Measurements from ENCODE around the gene TSSC4.

TSSC4 gene

GRCh38 chr11:2450321-2451041 lies 49.9 kb downstream of the TSSC4 start:
- no peak for DNase-seq

- DNase-seq: no peak
Observed at GRCh38 chr11:2451336-2451735, 50.8 kb downstream of the TSSC4 start.

- DNase-seq: no peak
Observed at GRCh38 chr11:2451916-2452315, 51.4 kb downstream of the TSSC4 start.

- no peak for DNase-seq
Observed at GRCh38 chr11:2452321-2453012, 51.9 kb downstream of the TSSC4 start.

GRCh38 chr11:2453436-2453835 lies 52.9 kb downstream of the TSSC4 start:
- DNase-seq: no peak

Measured in NCI-H1092 treated with DMSO at 0.1 percent for 48 hours (cell line).